K562 (cell line): ENCODE measurements around the gene EFCAB10. TPM values are rescaled to one million over a fixed set of nuclear protein-coding genes. Genes with fewer than 3 reads are reported as not detected.

Source experiments
- ATF2 ChIP-seq: sonication (generic); formaldehyde crosslinking; IDR thresholded peaks from 2 replicates; pipeline ENCODE4 v1.8.1; 2022; ENCODE audit warnings: missing genetic modification reagents
- CHD1 ChIP-seq: fragments of 200-600 bp; sonication (generic); IDR thresholded peaks from one replicate; pipeline ENCODE4 v1.6.1; 2012; ENCODE audit warnings: mild to moderate bottlenecking, moderate library complexity, low read length, inconsistent platforms
- CHD4 ChIP-seq: fragments of 200-600 bp; sonication (generic); IDR thresholded peaks from 3 replicates; pipeline ENCODE4 v1.6.1; 2012; ENCODE audit warnings: low read depth, mild to moderate bottlenecking, mixed read lengths, low read length, inconsistent platforms; ENCODE audit not compliant: insufficient read depth, insufficient replicate concordance, poor library complexity, severe bottlenecking
- EGR1 ChIP-seq: fragments of 450-650 bp; conservative IDR thresholded peaks from 2 replicates; pipeline ENCODE4 v1.6.1; 2017; ENCODE audit warnings: mild to moderate bottlenecking
- ELF2 ChIP-seq: fragments of 250-450 bp; sonication (Bioruptor Pico); IDR thresholded peaks from 2 replicates; pipeline ENCODE4 v1.5.0; 2021; ENCODE audit warnings: mild to moderate bottlenecking
- HNRNPH1 ChIP-seq: fragments of 200-400 bp; formaldehyde crosslinking; optimal IDR thresholded peaks from 2 replicates; pipeline ENCODE3; 2017; ENCODE audit warnings: low read depth, mild to moderate bottlenecking, low read length, moderate library complexity
- IRF2 ChIP-seq: sonication (generic); formaldehyde crosslinking; IDR thresholded peaks from 2 replicates; pipeline ENCODE4 v1.8.1; 2022; ENCODE audit warnings: mild to moderate bottlenecking, missing genetic modification reagents
- KDM5B ChIP-seq: fragments of 200-600 bp; sonication (generic); IDR thresholded peaks from 2 replicates; pipeline ENCODE4 v1.6.1; 2012; ENCODE audit warnings: low read depth, mild to moderate bottlenecking, moderate library complexity, low read length, control low read depth, inconsistent platforms; ENCODE audit not compliant: insufficient replicate concordance
- MBD2 ChIP-seq: sonication (generic); IDR thresholded peaks from 2 replicates; pipeline ENCODE4 v1.6.1; 2016; ENCODE audit warnings: low read depth, borderline replicate concordance
- NFIC ChIP-seq: fragments of 450-650 bp; IDR thresholded peaks from 2 replicates; pipeline ENCODE4 v1.6.1; 2017; ENCODE audit warnings: mild to moderate bottlenecking, inconsistent platforms
- NFIX ChIP-seq: fragments of 250-450 bp; sonication (Bioruptor Pico); IDR thresholded peaks from 2 replicates; pipeline ENCODE4 v1.4.0; 2020; ENCODE audit warnings: low read depth, mild to moderate bottlenecking, moderate library complexity
- PCBP1 ChIP-seq: fragments of 200-400 bp; formaldehyde crosslinking; IDR thresholded peaks from 2 replicates; pipeline ENCODE4 v1.6.1; 2018; ENCODE audit warnings: mild to moderate bottlenecking, low read depth, low read length; ENCODE audit not compliant: poor library complexity, severe bottlenecking
- POLR3G ChIP-seq: IDR thresholded peaks from 2 replicates; pipeline ENCODE4 v1.6.1; 2011; ENCODE audit not compliant: insufficient read length, insufficient replicate concordance; ENCODE audit errors: extremely low read depth
- PTTG1 ChIP-seq: fragments of 450-650 bp; IDR thresholded peaks from 2 replicates; pipeline ENCODE4 v1.6.1; 2016; ENCODE audit warnings: low read depth, mild to moderate bottlenecking, missing genetic modification characterization, missing compliant biosample characterization
- RB1 ChIP-seq: fragments of 450-650 bp; IDR thresholded peaks from 2 replicates; pipeline ENCODE4 v1.6.1; 2017; ENCODE audit warnings: low read depth, mild to moderate bottlenecking
- RFX7 ChIP-seq: fragments of 250-450 bp; sonication (Bioruptor Pico); IDR thresholded peaks from 2 replicates; pipeline ENCODE4 v1.5.1; 2021; ENCODE audit warnings: mild to moderate bottlenecking
- SMARCE1 ChIP-seq: fragments of 450-650 bp; IDR thresholded peaks from 2 replicates; pipeline ENCODE4 v1.7.1; 2016; ENCODE audit warnings: mild to moderate bottlenecking
- TAF9B ChIP-seq: fragments of 450-650 bp; IDR thresholded peaks from 2 replicates; pipeline ENCODE4 v1.6.1; 2018; ENCODE audit warnings: mild to moderate bottlenecking; ENCODE audit not compliant: partially characterized antibody
- USF2 ChIP-seq: sonication (generic); formaldehyde crosslinking; IDR thresholded peaks from 2 replicates; pipeline ENCODE4 v1.5.0; 2020; ENCODE audit warnings: missing genetic modification reagents
- ZBTB2 ChIP-seq: fragments of 450-650 bp; IDR thresholded peaks from 2 replicates; pipeline ENCODE4 v1.6.1; 2016; ENCODE audit warnings: antibody characterized with exemption
- ZHX1 ChIP-seq: fragments of 150-350 bp; conservative IDR thresholded peaks from 2 replicates; pipeline ENCODE4 v1.6.1; 2014; ENCODE audit warnings: low read length
- ZNF143 ChIP-seq: sonication (generic); formaldehyde crosslinking; IDR thresholded peaks from 2 replicates; pipeline ENCODE4 v1.9.0; 2022; ENCODE audit warnings: mild to moderate bottlenecking, missing genetic modification reagents
- ZNF668 ChIP-seq: fragments of 250-450 bp; sonication (Bioruptor Pico); IDR thresholded peaks from 2 replicates; pipeline ENCODE4 v1.8.0; 2022; ENCODE audit warnings: mild to moderate bottlenecking, inconsistent platforms
- polyA plus RNA-seq, 8 experiments: library from polyadenylated mRNA; depleted of rRNA in 4 of 8; stranded (reverse) in 5 of 8; unstranded in 3 of 8; fragments of >200 nt; fragmentation: Nextera tagmentation in 2 of 8; fragmentation: Illumina TruSeq in 1 of 8; extraction: Ambion mirVana in 2 of 8; extraction: Trizol in 1 of 8; gene quantifications; 2 replicates each; pipeline versions ENCODE4 v1.2.1 to v1.2.3, GENCODE V29; 2011 to 2014; ENCODE audit warnings: inconsistent platforms in 1 of 8, missing spikeins in 1 of 8
- total RNA-seq, 7 experiments: library from RNA; depleted of rRNA in 6 of 7; stranded (reverse); fragments of >200 nt in 6 of 7; fragmentation: Illumina TruSeq in 2 of 7; extraction: Trizol in 2 of 7; gene quantifications; 2 replicates each; pipeline versions ENCODE4 v1.2.1 to v1.2.3, GENCODE V29; 2011 to 2021; ENCODE audit warnings: low replicate concordance in 1 of 7

The EFCAB10 gene
- total and polyA plus RNA-seq, 9 of the 15 experiments (the other 6 are each of a cell fraction or from before 2014, with no cell fraction given), result 5.0 to 21.4 (median 16.8) TPM

GRCh38 chr7:105521027-105521716 lies 60.1 kb downstream of the EFCAB10 start (continued):
- TF ChIP-seq ZBTB2, result peak; percentile 47; the same call in 1 of the 2 replicates
- no peak for TF ChIP-seq KDM5B
- TF ChIP-seq ELF2 (CRISPR knock-in tag), result no peak
- TF ChIP-seq ZHX1, result no peak
- peak; percentile 26; the same call in 1 of the 2 replicates for TF ChIP-seq SMARCE1
- 0 out of 2 replicates have a peak, but pooled peaks have one; percentile 47 for TF ChIP-seq ZNF143 (CRISPR knock-in tag)
- TF ChIP-seq CHD1, result peak; percentile 5
- peak; percentile 85 for TF ChIP-seq IRF2
- TF ChIP-seq USF2 (CRISPR knock-in tag), result peak; percentile 71
- no peak for TF ChIP-seq RFX7 (CRISPR knock-in tag)
- 0 out of 2 replicates have a peak, but pooled peaks have one; percentile 15 for TF ChIP-seq EGR1
- no peak for TF ChIP-seq HNRNPH1
- TF ChIP-seq ATF2 (CRISPR knock-in tag), result 0 out of 2 replicates have a peak, but pooled peaks have one; percentile 39
- 0 out of 2 replicates have a peak, but pooled peaks have one; percentile 26 for TF ChIP-seq RB1
- no peak for TF ChIP-seq PCBP1
- no peak for TF ChIP-seq MBD2
- no peak for TF ChIP-seq NFIC
- no peak for TF ChIP-seq ZNF668 (CRISPR knock-in tag)
- TF ChIP-seq PTTG1, result no peak
- TF ChIP-seq TAF9B, result no peak
- no peak for TF ChIP-seq CHD4
- TF ChIP-seq NFIX (CRISPR knock-in tag), result no peak
- no peak for TF ChIP-seq POLR3G
